Stimulated activated CD4-positive, alpha-beta T cell treated with anti-CD3 and anti-CD28 coated beads, Interleukin-15, amount 100 ng/mL, for 24 hours (primary cell): Measurements from ENCODE around the gene GTF2B.
"Not testable (repeated sequence)": the region's sequence is repeated elsewhere in the genome, so short reads cannot be mapped to it uniquely, and the experiment has no call there.

Source experiments
- DNase-seq: peaks from one replicate; pipeline ENCODE4 v3.0.0-alpha.2; 2020

The GTF2B gene

DNA sequence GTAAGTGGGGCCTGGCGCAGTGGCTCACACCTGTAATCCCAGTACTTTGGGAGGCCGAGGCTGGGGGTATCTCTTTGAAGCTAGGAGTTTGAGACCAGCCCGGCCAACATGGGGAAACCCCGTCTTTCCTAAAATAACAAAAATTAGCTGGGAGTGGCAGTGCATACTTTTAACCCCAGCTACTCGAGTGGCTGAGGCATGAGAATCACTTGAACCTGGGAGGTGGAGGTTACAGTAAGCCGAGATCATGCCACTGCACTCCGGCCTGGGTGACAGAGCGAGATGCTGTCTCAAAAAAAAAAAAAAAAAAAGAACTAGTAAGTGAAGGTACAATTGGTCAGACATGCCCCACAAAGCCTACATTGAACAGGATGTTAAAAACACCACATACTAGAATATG, 10.7 kb downstream of the GTF2B start:
- DNase-seq: not testable (repeated sequence)

DNA sequence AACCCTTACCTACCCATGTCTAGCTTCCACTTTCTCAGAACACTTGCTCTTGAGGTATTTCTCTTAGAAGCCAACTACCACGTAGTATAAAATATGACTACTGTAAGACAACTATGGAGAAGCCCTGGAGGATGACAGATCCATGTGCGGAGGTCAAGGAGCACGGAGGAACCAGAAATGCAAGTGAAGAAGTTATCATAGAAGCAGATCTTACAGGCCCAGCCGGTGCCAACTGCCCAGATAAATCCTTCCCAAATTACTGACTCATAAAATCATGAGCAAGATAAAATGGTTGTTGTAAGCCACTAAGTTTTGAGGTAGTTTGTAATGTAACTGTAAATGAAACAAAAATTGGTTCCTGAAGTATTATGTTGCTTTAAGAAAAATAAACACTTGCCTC, 12.6 kb downstream of the GTF2B start:
- no peak for DNase-seq

DNA sequence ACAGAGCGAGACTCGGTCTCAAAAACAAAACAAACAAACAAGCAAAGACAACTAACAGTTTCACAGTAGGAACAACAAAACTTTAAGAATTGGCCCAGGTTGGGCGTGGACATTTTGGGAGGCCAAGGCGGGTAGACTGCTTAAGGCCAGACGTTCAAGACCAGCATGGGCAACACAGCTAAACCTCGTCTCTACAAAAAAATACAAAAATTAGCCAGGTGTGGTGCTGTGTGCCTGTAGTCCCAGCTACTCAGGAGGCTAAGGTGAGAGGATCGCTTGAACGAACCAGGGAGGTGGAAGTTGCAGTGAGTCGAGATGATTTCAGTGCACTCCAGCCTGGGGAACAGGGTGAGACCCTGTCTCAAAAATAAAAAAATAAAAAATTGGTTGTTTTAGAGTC, 13.5 kb downstream of the GTF2B start:
- DNase-seq: no peak

DNA sequence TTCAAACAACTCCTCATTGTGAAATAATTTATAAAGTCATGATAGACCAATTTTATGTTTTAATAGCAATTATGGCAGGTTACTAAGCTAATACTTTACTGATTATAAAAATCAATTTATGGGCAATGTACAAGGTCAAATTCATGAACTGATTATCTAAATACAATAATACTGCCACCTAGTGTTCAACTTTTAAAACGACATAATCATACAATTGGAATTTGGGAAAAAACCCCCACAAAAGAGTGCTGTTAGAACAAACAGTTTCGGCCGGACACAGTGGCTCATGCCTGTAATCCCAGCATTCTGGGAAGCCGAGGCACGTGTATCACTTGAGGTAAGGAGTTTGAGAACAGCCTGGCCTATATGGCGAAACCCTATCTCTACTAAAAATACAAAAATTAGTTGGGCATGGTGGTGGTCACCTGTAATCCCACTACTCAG, 14.0 kb downstream of the GTF2B start:
- DNase-seq: no peak

DNA sequence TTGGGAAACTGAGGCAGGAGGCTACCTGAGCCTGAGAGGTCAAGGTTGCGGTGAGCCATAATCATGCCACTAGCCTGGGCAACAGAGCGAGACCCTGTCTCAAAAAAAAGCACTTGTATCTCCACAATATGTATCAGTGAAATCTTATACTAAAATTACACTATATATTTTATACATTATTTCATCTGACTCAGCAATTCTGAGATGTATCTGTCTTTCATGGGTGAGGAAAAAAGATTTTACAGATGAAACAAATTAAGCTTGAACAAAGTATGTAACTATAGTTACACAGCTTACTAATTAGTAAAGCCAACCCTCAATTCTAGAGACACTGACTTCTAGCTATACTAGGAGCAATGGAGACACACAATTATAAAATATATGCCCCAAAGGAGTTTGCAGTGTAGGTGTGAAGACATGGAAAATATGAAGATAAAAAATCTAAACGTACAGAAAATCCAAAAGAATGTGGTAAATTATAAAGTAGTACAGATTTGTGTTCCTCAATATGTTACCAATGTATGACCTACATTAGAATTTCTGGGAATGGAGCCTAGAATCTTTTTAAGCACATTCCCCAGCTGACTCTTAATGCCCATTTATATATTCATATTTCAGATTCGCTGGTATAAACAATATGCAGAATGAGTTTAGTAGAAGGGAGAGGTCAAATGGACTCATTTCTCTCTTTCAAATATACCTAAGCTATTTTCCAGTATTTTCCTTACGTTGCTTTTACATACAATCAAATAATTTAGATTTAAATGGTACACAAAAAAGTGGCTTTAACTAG, 14.6 kb downstream of the GTF2B start:
- no peak for DNase-seq

DNA sequence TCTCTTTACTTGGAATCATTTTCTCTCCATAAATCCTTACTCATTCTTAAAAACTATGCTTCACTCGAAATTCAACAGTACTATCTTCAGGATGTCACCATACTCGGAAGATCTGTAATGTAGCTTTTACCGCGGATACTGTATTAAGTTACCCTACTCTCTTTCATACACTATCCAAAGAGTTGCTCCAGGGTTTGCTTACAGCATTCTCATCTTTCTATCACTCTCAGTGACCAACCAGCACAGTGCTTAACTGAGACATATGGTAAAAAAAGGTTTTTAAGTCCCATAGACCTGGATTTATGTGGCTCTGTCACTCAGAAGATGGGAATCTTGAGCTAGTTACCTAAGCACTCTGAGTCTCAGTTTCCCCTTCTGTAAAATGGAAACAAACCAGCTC, 15.8 kb downstream of the GTF2B start:
- no peak for DNase-seq

DNA sequence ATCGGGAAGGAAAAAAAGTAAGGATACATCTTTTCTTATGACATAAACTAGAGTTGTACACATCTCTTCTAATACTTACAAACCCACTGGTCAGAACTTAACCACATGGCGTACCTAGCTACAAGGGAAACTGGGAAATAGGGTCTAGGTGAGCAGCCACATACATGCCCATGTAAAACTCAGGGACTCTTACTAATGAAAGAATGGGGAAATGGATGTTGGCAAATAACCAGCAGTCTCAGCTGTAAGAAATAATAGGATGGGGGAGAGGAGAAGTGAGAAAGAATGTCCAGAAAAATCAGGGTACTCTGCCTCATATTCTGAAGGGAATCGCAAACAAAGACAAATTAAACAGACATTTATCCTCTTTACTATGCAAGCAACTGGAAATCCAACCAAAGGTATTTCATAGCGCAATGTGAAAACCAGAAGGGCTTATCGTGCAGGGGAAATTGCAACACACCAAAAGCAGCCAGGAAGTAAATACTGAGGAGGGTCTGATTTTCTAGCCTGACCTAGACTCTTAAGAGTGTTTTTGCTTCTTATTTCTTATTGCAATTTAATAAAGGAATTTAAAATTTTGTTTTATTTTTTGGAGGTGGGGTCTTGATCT, 17.5 kb downstream of the GTF2B start:
- no peak for DNase-seq

DNA sequence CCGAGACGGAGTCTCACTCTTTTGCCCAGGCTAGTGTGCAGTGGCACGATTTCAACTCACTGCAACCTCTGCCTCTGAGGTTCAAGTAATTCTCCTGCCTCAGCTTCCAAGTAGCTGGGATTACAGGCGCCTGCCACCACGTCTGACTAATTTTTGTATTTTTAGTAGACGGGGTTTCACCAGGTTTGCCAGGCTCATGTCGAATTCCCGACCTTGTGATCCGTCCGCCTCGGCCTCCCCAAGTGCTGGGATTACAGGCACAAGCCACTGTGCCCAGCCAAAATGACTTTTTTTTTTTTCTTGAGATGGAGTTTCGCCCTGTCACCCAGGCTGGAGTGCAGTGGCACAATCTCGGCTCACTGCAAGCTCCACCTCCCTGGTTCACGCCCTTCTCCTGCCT, 21.7 kb downstream of the GTF2B start:
- not testable (repeated sequence) for DNase-seq

DNA sequence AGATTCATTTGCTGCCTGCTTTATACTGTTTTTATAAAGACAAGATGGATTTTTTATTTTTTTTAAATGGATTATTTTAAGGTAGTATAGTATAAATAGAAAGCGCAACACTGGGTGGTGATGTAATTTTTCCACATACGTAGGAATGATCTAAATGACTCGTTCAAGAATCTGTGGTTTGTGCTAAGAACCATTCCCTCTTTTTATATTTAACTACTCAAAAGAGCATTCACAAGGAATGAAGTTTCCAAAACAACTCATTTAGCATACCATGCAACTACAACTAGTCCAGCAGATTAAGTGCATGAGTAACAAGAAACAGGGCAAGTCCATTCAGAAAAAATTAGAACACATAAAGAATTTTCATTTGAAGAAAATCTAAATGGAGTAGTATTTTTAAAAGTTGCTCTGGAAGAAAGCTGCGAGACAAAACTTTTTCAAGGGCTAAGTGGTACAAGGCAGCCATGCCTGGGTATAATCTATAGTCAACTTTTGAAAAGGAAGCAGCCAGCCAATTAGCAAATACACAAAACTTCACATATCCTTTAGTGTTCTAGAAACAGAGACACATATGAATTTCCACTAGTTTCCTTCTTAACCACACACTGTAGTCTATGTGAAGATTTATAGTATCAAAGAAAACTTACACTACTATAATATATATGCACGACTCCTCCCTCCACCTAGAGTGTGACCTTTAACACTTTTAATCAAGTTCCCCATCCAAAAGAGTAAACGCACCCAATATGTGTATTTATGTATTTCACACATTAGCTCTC, 23.4 kb downstream of the GTF2B start:
- DNase-seq: no peak

DNA sequence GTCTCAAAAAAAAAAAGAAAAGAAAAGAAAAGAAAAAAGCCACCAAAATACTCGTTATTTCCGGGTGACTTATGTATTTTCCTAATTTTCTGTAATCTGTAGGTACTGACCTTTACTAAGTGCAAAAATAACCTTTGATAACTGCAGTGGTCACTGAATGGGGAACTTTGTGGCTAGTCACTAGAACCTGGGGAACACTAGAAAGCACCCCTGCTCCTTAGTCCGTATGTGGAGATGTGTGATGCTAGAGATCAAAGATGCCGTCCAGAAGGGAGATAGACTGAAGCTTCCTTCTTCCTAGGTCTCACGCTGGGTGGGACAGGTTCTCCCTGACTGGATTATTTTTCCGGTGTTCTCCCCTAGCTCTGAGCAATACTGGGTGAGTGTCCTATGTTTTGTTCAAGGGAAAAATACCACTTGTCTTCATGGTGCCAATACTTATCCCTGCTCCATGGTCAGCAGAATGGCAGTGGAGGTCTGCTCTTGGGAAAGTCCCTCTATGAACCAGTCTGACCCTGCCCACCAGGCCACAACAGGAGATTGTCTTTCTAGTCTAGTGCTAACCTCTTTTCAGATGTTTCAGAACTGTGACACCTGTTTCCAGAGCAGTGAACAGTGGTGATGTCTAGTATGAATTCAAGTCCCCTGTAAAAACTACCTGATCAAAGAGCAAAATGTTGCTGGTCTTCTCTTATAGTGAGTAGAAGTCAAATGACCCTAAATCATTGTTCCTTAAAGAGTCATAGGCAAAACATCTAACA, 39.9 kb downstream of the GTF2B start:
- no peak for DNase-seq

DNA sequence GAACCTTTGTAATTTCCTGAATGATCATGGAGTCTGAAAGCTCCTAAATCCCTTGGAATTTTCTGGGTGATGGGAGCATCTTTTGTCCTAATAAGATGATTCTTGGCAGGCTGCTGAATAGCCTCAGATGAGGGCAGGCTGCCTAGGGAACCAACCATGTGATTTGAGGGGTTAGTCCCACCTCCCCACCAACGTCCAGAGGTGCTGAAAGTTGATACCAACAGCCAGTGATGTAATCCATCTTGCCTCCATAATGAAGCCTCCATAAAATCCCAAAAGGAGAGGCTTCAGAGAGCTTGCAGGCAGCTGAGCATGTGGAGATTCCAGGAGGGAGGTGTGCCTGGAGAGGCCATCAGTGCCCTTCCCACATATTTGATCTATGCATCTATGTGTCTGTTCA, 43.7 kb downstream of the GTF2B start:
- DNase-seq: no peak

DNA sequence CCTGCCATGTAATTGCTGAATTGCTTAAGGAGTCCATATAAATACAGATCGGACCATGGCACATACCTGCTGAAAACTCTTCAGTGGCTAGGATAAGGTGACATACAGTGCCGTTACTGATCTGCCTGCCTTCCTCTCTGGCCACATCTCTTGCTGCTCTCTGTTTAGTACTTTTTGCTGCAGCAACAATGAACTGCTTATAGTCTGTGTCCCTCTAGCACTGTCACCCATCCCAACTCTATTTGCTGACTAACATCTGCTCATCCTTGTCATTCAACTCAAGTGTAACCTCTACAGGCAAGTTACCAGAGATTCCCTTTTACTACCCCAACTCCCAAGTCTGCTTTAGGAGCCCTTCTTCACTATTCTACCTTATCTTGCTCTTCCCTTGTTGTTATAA, 65.6 kb downstream of the GTF2B start:
- no peak for DNase-seq

DNA sequence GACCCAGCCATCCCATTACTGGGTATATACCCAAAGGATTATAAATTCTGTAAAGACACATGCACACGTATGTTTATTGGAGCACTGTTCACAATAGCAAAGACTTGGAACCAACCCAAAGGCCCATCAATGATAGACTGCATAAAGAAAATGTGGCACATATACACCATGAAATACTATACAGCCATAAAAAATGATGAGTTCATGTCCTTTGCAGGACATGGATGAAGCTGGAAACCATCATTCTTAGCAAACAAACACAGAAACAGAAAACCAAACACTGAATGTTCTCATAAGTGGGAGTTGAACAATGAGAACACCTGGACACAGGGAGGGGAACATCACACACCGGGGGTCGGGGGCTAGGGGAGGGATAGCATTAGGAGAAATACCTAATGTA, 71.7 kb downstream of the GTF2B start:
- DNase-seq: not testable (repeated sequence)

DNA sequence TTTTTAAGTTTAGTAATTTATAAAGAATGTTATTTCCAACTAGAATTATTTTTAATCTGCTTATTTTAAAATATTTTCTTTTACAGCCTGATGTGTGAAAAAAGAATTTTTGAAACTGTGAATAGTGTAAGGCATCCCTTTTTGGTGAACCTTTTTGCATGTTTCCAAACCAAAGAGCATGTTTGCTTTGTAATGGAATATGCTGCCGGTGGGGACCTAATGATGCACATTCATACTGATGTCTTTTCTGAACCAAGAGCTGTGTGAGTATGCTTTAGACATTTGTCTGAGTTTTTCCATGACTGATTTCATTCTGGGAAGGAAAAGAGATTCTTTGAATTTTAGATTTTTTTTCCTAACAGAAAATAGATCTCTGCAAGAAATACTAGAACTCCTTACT, 77.9 kb downstream of the GTF2B start:
- no peak for DNase-seq

DNA sequence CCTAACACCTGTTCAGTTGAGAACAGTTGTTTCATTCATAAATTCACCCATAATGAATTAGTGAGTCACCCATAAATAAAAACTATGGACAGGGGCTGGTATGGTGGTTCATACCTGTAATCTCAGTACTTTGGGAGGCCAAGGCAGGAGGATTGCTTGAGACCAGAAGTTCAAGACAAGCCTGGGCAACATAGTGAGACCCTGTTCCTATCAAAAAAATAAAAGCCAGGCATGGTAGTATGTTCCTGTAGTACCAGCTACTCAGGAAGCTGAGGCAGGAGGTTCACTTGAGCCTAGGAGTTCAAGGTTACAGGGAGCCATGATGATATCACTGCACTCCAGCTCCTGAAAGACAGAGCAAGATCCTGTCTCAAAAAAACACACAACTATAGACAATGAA, 79.0 kb downstream of the GTF2B start:
- DNase-seq: no peak

DNA sequence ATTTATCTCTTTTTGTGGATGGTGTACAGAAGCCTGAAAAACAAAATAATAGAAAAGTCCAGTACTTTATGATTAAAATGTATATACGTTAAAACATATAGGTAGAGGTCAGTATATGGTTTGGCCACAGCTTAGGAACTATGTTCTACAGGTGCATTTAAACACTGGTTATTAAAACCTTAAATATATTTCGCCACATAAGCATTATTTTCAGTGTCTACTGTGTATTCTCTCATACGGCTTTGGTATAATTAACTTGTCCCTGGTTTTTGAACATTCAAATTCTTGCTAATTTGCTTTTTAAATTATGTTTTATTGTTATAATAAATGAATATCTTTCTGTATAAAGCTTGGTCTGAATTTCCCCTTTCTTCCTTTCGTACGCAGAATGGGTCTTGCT, 87.9 kb downstream of the GTF2B start:
- no peak for DNase-seq

DNA sequence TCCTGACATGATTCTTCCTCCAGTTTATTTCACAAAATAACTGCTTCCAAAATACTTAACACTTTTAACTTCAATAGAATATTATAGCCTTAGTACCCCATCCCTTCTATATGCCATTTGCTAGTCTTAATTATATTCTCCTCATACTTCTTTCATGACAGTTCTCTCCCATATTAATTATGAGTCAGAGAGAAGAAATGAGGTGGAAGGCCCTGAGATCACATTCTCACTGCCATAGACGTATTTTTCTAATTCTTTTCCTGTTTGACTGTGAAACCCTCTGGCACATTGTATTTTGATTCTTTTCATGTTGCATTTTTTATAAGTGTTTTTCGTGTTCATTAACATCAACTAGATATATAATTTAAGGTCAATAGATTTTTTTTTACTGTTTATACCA, 88.4 kb downstream of the GTF2B start:
- DNase-seq: no peak
